H1 (cell line): ENCODE measurements around the gene RAB40B. TPM values are rescaled to one million over a fixed set of nuclear protein-coding genes. Genes with fewer than 3 reads are reported as not detected.

ENCODE experiments used
- CTCF ChIA-PET: fragments of 300-600 bp; sonication (Branson Sonifier 250); formaldehyde crosslinking; loops from one replicate; lab custom pipeline; 2021; ENCODE audit not compliant: partially characterized antibody; lab: Charles Lee
- POLR2A ChIA-PET: fragments of 300-600 bp; sonication (Branson Sonifier 250); formaldehyde crosslinking; loops from one replicate; lab custom pipeline; 2021; ENCODE audit warnings: inconsistent platforms; ENCODE audit not compliant: partially characterized antibody; lab: Charles Lee
- DNase-seq, 2 experiments: peaks; one replicate each; pipeline versions ENCODE4 v3.0.0 to v3.0.0-alpha.2; 2010 to 2022; ENCODE audit warnings: low spot score in 2 of 2, low read depth in 1 of 2, mixed read lengths in 1 of 2
- FAIRE-seq: peaks from 2 replicates; lab custom pipeline; 2011; peaks lifted over from hg19 to GRCh38; lab: Jason Lieb, UNC
- H2AFZ ChIP-seq: 2 replicates; pipeline ENCODE4 v1.8.1; 2012; ENCODE audit warnings: low read length, inconsistent platforms
- H2AK5ac ChIP-seq: 2 replicates; pipeline ENCODE4 v1.6.1; 2013; ENCODE audit warnings: low read depth, low read length
- H2BK120ac ChIP-seq: replicated peaks from 2 replicates; pipeline ENCODE3; 2013; ENCODE audit warnings: low read depth, low read length, inconsistent platforms
- H2BK12ac ChIP-seq: 2 replicates; pipeline ENCODE4 v1.6.1; 2013; ENCODE audit warnings: low read depth, low read length
- H2BK15ac ChIP-seq: 2 replicates; pipeline ENCODE4 v1.6.1; 2013; ENCODE audit warnings: low read length
- H2BK20ac ChIP-seq: 2 replicates; pipeline ENCODE4 v1.6.1; 2013; ENCODE audit warnings: low read length
- H2BK5ac ChIP-seq: 2 replicates; pipeline ENCODE4 v1.6.1; 2013; ENCODE audit warnings: low read depth, low read length
- H3K14ac ChIP-seq: 2 replicates; pipeline ENCODE4 v1.6.1; 2013; ENCODE audit warnings: inconsistent platforms; ENCODE audit not compliant: insufficient read length
- H3K18ac ChIP-seq: 2 replicates; pipeline ENCODE4 v1.6.1; 2013; ENCODE audit warnings: low read length; ENCODE audit errors: extremely low read depth
- H3K23ac ChIP-seq: 2 replicates; pipeline ENCODE4 v1.6.1; 2013; ENCODE audit warnings: inconsistent platforms; ENCODE audit not compliant: insufficient read length
- H3K23me2 ChIP-seq: 2 replicates; pipeline ENCODE4 v1.6.1; 2013; ENCODE audit warnings: low read depth, low read length
- H3K27ac ChIP-seq: 2 replicates; pipeline ENCODE4 v1.6.1; 2011; ENCODE audit warnings: low read depth, low read length, inconsistent platforms
- H3K27me3 ChIP-seq, 4 experiments: replicated peaks in 1 of 4; 1 replicate in 1 of 4; 2 replicates in 3 of 4; pipeline versions ENCODE4 v1.6.1 to v1.8.1; 2011 to 2013; ENCODE audit warnings: low read length in 3 of 4, mild to moderate bottlenecking in 3 of 4, inconsistent platforms in 2 of 4, mixed read lengths in 2 of 4, moderate library complexity in 1 of 4; ENCODE audit not compliant: control insufficient read depth in 3 of 4, insufficient read depth in 3 of 4; ENCODE audit errors: extremely low read depth in 1 of 4
- H3K36me3 ChIP-seq, 4 experiments: 2 replicates each; pipeline versions ENCODE4 v1.6.1 to v1.8.1; 2011 to 2013; ENCODE audit warnings: mild to moderate bottlenecking in 4 of 4, low read length in 3 of 4, moderate library complexity in 2 of 4, control low read depth in 1 of 4, inconsistent platforms in 1 of 4; ENCODE audit not compliant: insufficient read depth in 4 of 4, control insufficient read depth in 2 of 4
- H3K4ac ChIP-seq: replicated peaks from 2 replicates; pipeline ENCODE3; 2013; ENCODE audit warnings: low read length, low read depth, mixed read lengths, inconsistent platforms; ENCODE audit not compliant: insufficient read length
- H3K4me1 ChIP-seq, 4 experiments: replicated peaks in 1 of 4; 1 replicate in 1 of 4; 2 replicates in 3 of 4; pipeline versions ENCODE4 v1.6.1 to v1.8.1; 2011 to 2013; ENCODE audit warnings: low read length in 3 of 4, inconsistent platforms in 2 of 4, mixed read lengths in 1 of 4; ENCODE audit not compliant: insufficient read depth in 4 of 4, control insufficient read depth in 3 of 4
- H3K4me2 ChIP-seq, 2 experiments: 2 replicates each; pipeline versions ENCODE4 v1.6.1 to v1.8.1; 2011 to 2013; ENCODE audit warnings: low read depth in 2 of 2, low read length in 2 of 2, control low read depth in 1 of 2, inconsistent platforms in 1 of 2, mild to moderate bottlenecking in 1 of 2; ENCODE audit not compliant: insufficient read depth in 1 of 2
- H3K4me3 ChIP-seq, 4 experiments: fragments of 200-600, 300-600 bp in 1 of 4; sonication (generic), shearing (Covaris generic), sonication (Bioruptor Twin) in 1 of 4; 2 replicates each; pipeline versions ENCODE4 v1.5.1 to v1.8.1; 2011 to 2016; ENCODE audit warnings: low read length in 4 of 4, low read depth in 3 of 4, control low read depth in 2 of 4, inconsistent platforms in 2 of 4, mild to moderate bottlenecking in 2 of 4, mixed read lengths in 1 of 4, moderate library complexity in 1 of 4; ENCODE audit not compliant: insufficient read depth in 2 of 4; ENCODE audit errors: extremely low read depth in 1 of 4
- H3K56ac ChIP-seq: replicated peaks from 2 replicates; pipeline ENCODE3; 2013; ENCODE audit warnings: low read depth, mild to moderate bottlenecking, mixed read lengths, low read length, inconsistent platforms; ENCODE audit not compliant: insufficient read length
- H3K79me1 ChIP-seq: 2 replicates; pipeline ENCODE4 v1.6.1; 2013; ENCODE audit warnings: low read depth, low read length, control low read depth
- H3K79me2 ChIP-seq, 2 experiments: 2 replicates each; pipeline versions ENCODE4 v1.6.1 to v1.8.1; 2012 to 2013; ENCODE audit warnings: low read length in 2 of 2, mild to moderate bottlenecking in 2 of 2, inconsistent platforms in 1 of 2; ENCODE audit not compliant: insufficient read depth in 2 of 2, control insufficient read depth in 1 of 2
- H3K9ac ChIP-seq, 4 experiments: replicated peaks in 1 of 4; 1 replicate in 1 of 4; 2 replicates in 3 of 4; pipeline versions ENCODE4 v1.6.1 to v1.8.1; 2011 to 2013; ENCODE audit warnings: low read depth in 3 of 4, low read length in 3 of 4, control low read depth in 2 of 4, mild to moderate bottlenecking in 2 of 4, moderate library complexity in 2 of 4, inconsistent platforms in 1 of 4; ENCODE audit errors: extremely low read depth in 1 of 4
- H3K9me3 ChIP-seq, 2 experiments: 2 replicates each; pipeline versions ENCODE4 v1.6.1 to v1.8.1; 2012 to 2013; ENCODE audit warnings: mild to moderate bottlenecking in 2 of 2, moderate library complexity in 2 of 2, control low read depth in 1 of 2, inconsistent platforms in 1 of 2, low read depth in 1 of 2, low read length in 1 of 2, mixed read lengths in 1 of 2; ENCODE audit not compliant: insufficient read depth in 2 of 2
- H4K20me1 ChIP-seq, 2 experiments: replicated peaks in 1 of 2; 2 replicates each; pipeline versions ENCODE3 to v1.8.1; 2011 to 2013; ENCODE audit warnings: inconsistent platforms in 2 of 2, low read length in 2 of 2, mild to moderate bottlenecking in 1 of 2; ENCODE audit not compliant: insufficient read depth in 2 of 2, control insufficient read depth in 1 of 2
- H4K5ac ChIP-seq: 2 replicates; pipeline ENCODE4 v1.6.1; 2013; ENCODE audit warnings: low read length, low read depth, mixed read lengths, inconsistent platforms; ENCODE audit not compliant: insufficient read length
- H4K8ac ChIP-seq: 2 replicates; pipeline ENCODE4 v1.8.0; 2013; ENCODE audit warnings: mild to moderate bottlenecking, moderate library complexity, low read length, inconsistent platforms; ENCODE audit not compliant: insufficient read depth; ENCODE audit errors: extremely low read depth
- H4K91ac ChIP-seq: replicated peaks from 2 replicates; pipeline ENCODE3; 2013; ENCODE audit warnings: low read length, mixed read lengths, inconsistent platforms; ENCODE audit not compliant: insufficient read length
- ASH2L ChIP-seq: fragments of 200-600, 300-600 bp; sonication (generic); IDR thresholded peaks from one replicate; pipeline ENCODE4 v1.7.1; 2017; ENCODE audit warnings: low read length
- ATF2 ChIP-seq: IDR thresholded peaks from 2 replicates; pipeline ENCODE4 v1.6.1; 2012; ENCODE audit warnings: low read length, inconsistent platforms
- CHD1 ChIP-seq: IDR thresholded peaks from 2 replicates; pipeline ENCODE4 v1.6.1; 2012; ENCODE audit warnings: low read depth, low read length, improper control_type of control experiment
- CREB1 ChIP-seq: IDR thresholded peaks from 2 replicates; pipeline ENCODE4 v1.6.1; 2012; ENCODE audit warnings: inconsistent platforms
- JUND ChIP-seq: IDR thresholded peaks from 2 replicates; pipeline ENCODE4 v1.6.1; 2011; ENCODE audit warnings: mild to moderate bottlenecking, improper control_type of control experiment, low read length
- KDM1A ChIP-seq: fragments of 200-600, 300-600 bp; sonication (generic); IDR thresholded peaks from 2 replicates; pipeline ENCODE4 v1.7.1; 2016; ENCODE audit warnings: mild to moderate bottlenecking, low read length, borderline replicate concordance
- KDM4A ChIP-seq: IDR thresholded peaks from one replicate; pipeline ENCODE4 v1.7.1; 2012; ENCODE audit warnings: low read depth, mild to moderate bottlenecking, moderate library complexity, low read length, inconsistent platforms; ENCODE audit not compliant: severe bottlenecking
- PHF8 ChIP-seq: fragments of 200-600 bp; sonication (generic); conservative IDR thresholded peaks from 2 replicates; pipeline ENCODE4 v1.7.1; 2012; ENCODE audit warnings: low read depth, mild to moderate bottlenecking, inconsistent platforms, low read length, moderate library complexity
- POU5F1 ChIP-seq: IDR thresholded peaks from 2 replicates; pipeline ENCODE4 v1.6.1; 2011; ENCODE audit warnings: low read depth, mild to moderate bottlenecking, low read length, moderate library complexity
- SP4 ChIP-seq: IDR thresholded peaks from 2 replicates; pipeline ENCODE4 v1.6.1; 2012; ENCODE audit warnings: low read length, inconsistent platforms
- TCF12 ChIP-seq: IDR thresholded peaks from 2 replicates; pipeline ENCODE4 v1.6.1; 2011; ENCODE audit warnings: low read depth, mild to moderate bottlenecking, low read length
- TEAD4 ChIP-seq: IDR thresholded peaks from 2 replicates; pipeline ENCODE4 v1.6.1; 2012; ENCODE audit warnings: low read depth, low read length, inconsistent platforms, mixed read lengths
- WGBS, 2 experiments: shearing (Covaris generic) in 1 of 2; methylation state at CpG; one replicate each; pipeline versions ENCODE4 v1.1.6 to v1.1.7; 2013 to 2015; ENCODE audit warnings: low lambda C conversion rate in 2 of 2, mixed read lengths in 2 of 2, inconsistent platforms in 1 of 2, low coverage in 1 of 2, missing lambda C conversion rate in 1 of 2; ENCODE audit not compliant: insufficient replicate concordance in 2 of 2, insufficient coverage in 1 of 2, insufficient read length in 1 of 2; ENCODE audit errors: extremely low coverage in 1 of 2, missing lambda C conversion rate in 1 of 2; 5-methylcytosine and 5-hydroxymethylcytosine counted together
- polyA plus RNA-seq, 7 experiments: library from polyadenylated mRNA; depleted of rRNA in 3 of 7; stranded (reverse) in 5 of 7; unstranded in 2 of 7; fragments of >200 nt in 5 of 7; fragments of 200-250 nt in 2 of 7; gene quantifications; 1 replicate in 5 of 7; 2 replicates in 1 of 7; 4 replicates in 1 of 7; pipeline versions ENCODE4 v1.2.1 to v1.2.3, GENCODE V29; 2011 to 2013; ENCODE audit warnings: missing spikeins in 2 of 7, mixed read lengths in 2 of 7
- total RNA-seq: library from RNA; stranded (reverse); fragmentation: NEBNext Ultra II Directional; extraction: Animal tissue kit (Norgen Biotek cat#: 25700); gene quantifications from 2 replicates; pipeline ENCODE4 v1.2.1, GENCODE V29; 2021

RAB40B gene
- total and polyA plus RNA-seq, 2 of the 8 experiments (the other 6 are each of a cell fraction or from before 2014, with no cell fraction given): 3.1 to 4.6 TPM

DNA sequence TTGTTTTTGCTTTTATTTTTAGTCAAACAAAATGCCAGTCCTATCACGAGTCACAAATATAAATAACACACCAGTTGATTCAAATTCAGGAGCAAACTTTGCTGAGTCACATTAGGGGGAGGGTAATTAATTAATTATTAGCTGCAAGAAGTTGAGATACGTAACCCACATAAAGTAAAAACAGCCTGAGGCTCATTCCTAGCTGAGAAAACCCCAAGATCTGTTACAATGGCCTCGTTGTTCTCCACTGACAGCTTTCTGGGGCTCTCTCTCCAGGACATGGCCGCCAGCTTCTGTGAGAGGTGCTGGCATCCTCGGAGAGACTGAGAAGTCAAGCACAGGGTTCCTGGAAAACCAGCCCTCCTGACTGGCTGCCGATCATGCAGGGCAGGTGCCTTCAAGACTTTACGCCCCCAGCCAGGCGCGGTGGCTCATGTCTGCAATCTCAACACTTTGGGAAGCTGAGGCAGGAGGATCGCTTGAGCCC, 11.1 kb downstream of the RAB40B start:
- no peak overlapping the region for H4K5ac ChIP-seq
- H3K9me3 ChIP-seq: no peaks in the 10 kb centered on the region
- no peak overlapping the region for H3K18ac ChIP-seq
- no peak overlapping the region for H2BK120ac ChIP-seq
- H3K14ac ChIP-seq: no peak overlapping the region
- H3K27ac ChIP-seq: no peak overlapping the region
- no peaks in the 10 kb centered on the region for H3K79me1 ChIP-seq
- peaks cover 0 to 1% of the 10 kb centered on the region in 2 experiments for H4K20me1 ChIP-seq
- H4K8ac ChIP-seq: no peak overlapping the region
- no peak overlapping the region for H3K56ac ChIP-seq
- no peak overlapping the region for H2AFZ ChIP-seq
- H2AK5ac ChIP-seq: no peak overlapping the region
- WGBS, 2 experiments: 85% methylated on average over 10 of the region's 10 CpGs; no CpG with 5 or more reads in 1 of the 2 experiments
- no peak for FAIRE-seq
- no peak overlapping the region for H2BK15ac ChIP-seq
- no peak overlapping the region for H2BK20ac ChIP-seq
- DNase-seq: no peak
- ChIA-PET CTCF (interaction anchor here (0.8 to 3.7 kb wide), 12 partner anchors 8 to 227 kb away, joined by 3 to 21 read pairs (median 4); no protein-coding TSS in a partner anchor), POLR2A (interaction anchor here (0.8 to 1.4 kb wide), 2 partner anchors 19 to 48 kb away, joined by 3 read pairs; partner anchors contain the start of gene FN3K)
- H3K4ac ChIP-seq: no peak overlapping the region
- no peak overlapping the region for H3K23ac ChIP-seq
- no peak overlapping the region for H2BK5ac ChIP-seq
- no peaks in the 10 kb centered on the region for H3K23me2 ChIP-seq
- H3K9ac ChIP-seq: no peak overlapping the region
- H2BK12ac ChIP-seq: no peak overlapping the region
- no peaks in the 10 kb centered on the region; a peak in 1 of 7 replicates for H3K27me3 ChIP-seq
- H4K91ac ChIP-seq: no peak overlapping the region
- H3K4me1 ChIP-seq: no peaks in the 10 kb centered on the region; a peak in 1 of 7 replicates
- TF ChIP-seq KDM4A (no peak), SP4 (no peak), KDM1A (no peak), JUND (no peak), TCF12 (no peak), ASH2L (no peak), CREB1 (no peak), PHF8 (no peak), CHD1 (no peak), TEAD4 (no peak), POU5F1 (no peak), ATF2 (no peak)
- no peaks in the 10 kb centered on the region for H3K36me3 ChIP-seq
- no peak overlapping the region for H3K4me2 ChIP-seq
- H3K79me2 ChIP-seq: no peaks in the 10 kb centered on the region
- H3K4me3 ChIP-seq: no peak overlapping the region
